Liver (tissue), 9 donors: ENCODE measurements around the gene RGS2. TPM values are rescaled to one million over a fixed set of nuclear protein-coding genes. Genes with fewer than 3 reads are reported as not detected.

Source experiments
- DNase-seq: peaks from one replicate; pipeline ENCODE4 v3.0.0-alpha.2; 2017; ENCODE audit warnings: low spot score
- H3K27ac ChIP-seq, 2 donors: one replicate each; pipeline ENCODE4 v1.7.0; 2013; ENCODE audit warnings: inconsistent platforms in 2 of 2, low read length in 2 of 2, control low read depth in 1 of 2, low read depth in 1 of 2, mild to moderate bottlenecking in 1 of 2
- H3K27me3 ChIP-seq, 4 donors: one replicate each; pipeline versions ENCODE4 v1.6.1 to v1.7.0; 2013; ENCODE audit warnings: low read length in 3 of 4, inconsistent platforms in 1 of 4, mild to moderate bottlenecking in 1 of 4, moderate library complexity in 1 of 4; ENCODE audit not compliant: control insufficient read depth in 4 of 4, insufficient read depth in 4 of 4
- H3K36me3 ChIP-seq, 4 donors: one replicate each; pipeline versions ENCODE4 v1.6.1 to v1.7.0; 2013; ENCODE audit warnings: low read length in 3 of 4, mild to moderate bottlenecking in 3 of 4, low read depth in 1 of 4, moderate library complexity in 1 of 4; ENCODE audit not compliant: control insufficient read depth in 4 of 4, insufficient read depth in 3 of 4
- H3K4me1 ChIP-seq, 4 donors: one replicate each; pipeline versions ENCODE4 v1.6.1 to v1.7.0; 2013; ENCODE audit warnings: low read length in 3 of 4, mild to moderate bottlenecking in 3 of 4, moderate library complexity in 1 of 4; ENCODE audit not compliant: control insufficient read depth in 4 of 4, insufficient read depth in 4 of 4
- H3K4me3 ChIP-seq, 3 donors: one replicate each; pipeline versions ENCODE4 v1.6.1 to v1.7.0; 2013; ENCODE audit warnings: low read length in 3 of 3, control low read depth in 1 of 3, low read depth in 1 of 3, mild to moderate bottlenecking in 1 of 3
- H3K9ac ChIP-seq, 2 donors: one replicate each; pipeline ENCODE4 v1.7.0; 2013; ENCODE audit warnings: low read length in 2 of 2, mild to moderate bottlenecking in 2 of 2, moderate library complexity in 2 of 2, control low read depth in 1 of 2, low read depth in 1 of 2
- H3K9me3 ChIP-seq, 4 donors: one replicate each; pipeline versions ENCODE4 v1.6.1 to v1.7.0; 2013; ENCODE audit warnings: low read length in 3 of 4; ENCODE audit not compliant: control insufficient read depth in 4 of 4
- EGR1 ChIP-seq, 2 donors: IDR thresholded peaks; 2 replicates each; pipeline ENCODE4 v1.6.1; 2016 to 2018; ENCODE audit warnings: antibody characterized with exemption in 2 of 2, low read depth in 2 of 2
- FOXA1 ChIP-seq: IDR thresholded peaks from 2 replicates; pipeline ENCODE4 v1.6.1; 2016; ENCODE audit warnings: antibody characterized with exemption
- FOXA2 ChIP-seq: IDR thresholded peaks from 2 replicates; pipeline ENCODE4 v1.6.1; 2016; ENCODE audit warnings: antibody characterized with exemption
- GABPA ChIP-seq, 2 donors: IDR thresholded peaks in 1 of 2; conservative IDR thresholded peaks in 1 of 2; 2 replicates each; pipeline ENCODE4 v1.6.1; 2016; ENCODE audit warnings: antibody characterized with exemption in 2 of 2, mild to moderate bottlenecking in 1 of 2, moderate library complexity in 1 of 2
- JUND ChIP-seq, 2 donors: IDR thresholded peaks; 2 replicates each; pipeline ENCODE4 v1.6.1; 2016; ENCODE audit warnings: antibody characterized with exemption in 2 of 2
- NR2F2 ChIP-seq: IDR thresholded peaks from 2 replicates; pipeline ENCODE4 v1.6.1; 2016; ENCODE audit warnings: antibody characterized with exemption
- RAD21 ChIP-seq, 2 donors: IDR thresholded peaks; 2 replicates each; pipeline ENCODE4 v1.6.1; 2016; ENCODE audit warnings: antibody characterized with exemption in 2 of 2, mild to moderate bottlenecking in 2 of 2
- RXRA ChIP-seq, 2 donors: IDR thresholded peaks; 2 replicates each; pipeline ENCODE4 v1.6.1; 2017 to 2018; ENCODE audit warnings: antibody characterized with exemption in 2 of 2, mild to moderate bottlenecking in 1 of 2
- TAF1 ChIP-seq: conservative IDR thresholded peaks from 2 replicates; pipeline ENCODE4 v1.6.1; 2016; ENCODE audit warnings: antibody characterized with exemption, mild to moderate bottlenecking
- YY1 ChIP-seq: IDR thresholded peaks from 2 replicates; pipeline ENCODE4 v1.6.1; 2016; ENCODE audit warnings: antibody characterized with exemption, mild to moderate bottlenecking
- WGBS: extraction: QIAGEN DNeasy Blood & Tissue Kit; methylation state at CpG from one replicate; pipeline ENCODE4 v1.1.7; 2013; 5-methylcytosine and 5-hydroxymethylcytosine counted together
- polyA plus RNA-seq, 2 donors: library from polyadenylated mRNA; stranded (reverse) in 1 of 2; unstranded in 1 of 2; fragments of 200-250 nt in 1 of 2; fragments of >200 nt in 1 of 2; fragmentation: Nextera tagmentation in 1 of 2; extraction: Ambion mirVana in 1 of 2; gene quantifications; one replicate each; pipeline versions ENCODE4 v1.2.1 to v1.2.3, GENCODE V29; 2013 to 2015
- total RNA-seq, 2 donors: library from RNA; depleted of rRNA; stranded (reverse); fragments of >200 nt; gene quantifications; one replicate each; pipeline ENCODE4 v1.2.3, GENCODE V29; 2014
- TF ChIP-seq, protein P1 (sequence below): IDR thresholded peaks from 2 replicates; pipeline ENCODE4 v1.6.1; 2016; ENCODE audit warnings: antibody characterized with exemption
- TF ChIP-seq, protein P2 (sequence below): IDR thresholded peaks from 2 replicates; pipeline ENCODE4 v1.6.1; 2016; ENCODE audit warnings: antibody characterized with exemption
- TF ChIP-seq, protein P3 (sequence below): fragments of 150-350 bp; IDR thresholded peaks from 2 replicates; pipeline ENCODE4 v1.5.1; 2017; ENCODE audit warnings: improper control_type of control experiment, low read depth, low read length; ENCODE audit not compliant: missing input control
- TF ChIP-seq, protein P4 (sequence below): IDR thresholded peaks from 2 replicates; pipeline ENCODE4 v1.6.1; 2016; ENCODE audit warnings: antibody characterized with exemption, mild to moderate bottlenecking
- donor health status: healthy.
- donor health status: healthy.
- donor health status: healthy.
- donor health status: healthy.
- donor health status: healthy.

RGS2 gene
- total and polyA plus RNA-seq, 4 donors = 2.6 to 10.0 (median 4.4) TPM

DNA sequence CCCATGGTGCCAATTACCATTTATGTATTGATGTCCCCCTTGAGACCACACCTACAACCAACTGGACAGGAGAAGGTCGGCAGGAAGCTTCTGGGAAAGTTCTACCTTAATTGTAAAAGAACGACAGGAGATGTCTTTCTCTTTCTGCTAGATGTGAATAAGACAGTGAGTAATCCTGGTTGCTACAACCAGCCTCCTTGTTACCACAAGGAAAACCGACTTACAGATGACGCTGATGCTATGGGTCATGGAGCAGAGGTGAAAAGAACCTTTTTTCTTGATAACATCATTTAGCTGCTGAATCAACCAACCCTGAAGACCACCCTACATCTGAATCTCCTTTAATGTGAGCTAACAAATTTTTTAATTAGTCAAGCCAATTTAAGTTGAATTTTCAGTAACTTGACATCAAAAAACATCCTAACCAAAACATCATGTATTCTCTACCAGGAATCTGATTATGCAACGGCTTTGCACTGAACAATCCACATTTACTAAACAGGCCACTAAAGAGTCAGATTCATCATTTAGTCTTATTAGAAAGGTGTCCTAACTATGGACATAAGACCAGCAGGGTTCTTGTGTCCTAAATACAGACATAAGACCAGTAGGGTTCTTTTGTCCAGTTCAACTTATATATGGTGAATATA lies 23.0 kb downstream of the RGS2 start:
- H3K36me3 ChIP-seq = no peaks in the 10 kb centered on the region
- 86% methylated on average over 5 of the region's 5 CpGs for WGBS
- DNase-seq = no peak
- no peak overlapping the region for H3K4me3 ChIP-seq
- TF ChIP-seq GABPA (IDR thresholded peaks at IDR 0.05 in 1 of 2, conservative IDR thresholded peaks at IDR 0.05 in 1 of 2) (no peak), FOXA2 (no peak), RAD21 (IDR thresholded peaks at IDR 0.05) (no peak), FOXA1 (no peak), TAF1 (no peak), NR2F2 (no peak), JUND (IDR thresholded peaks at IDR 0.05) (no peak), RXRA (IDR thresholded peaks at IDR 0.05) (no peak), EGR1 (IDR thresholded peaks at IDR 0.05; ENCODE audit: low read depth in 2 of 2) (no peak), YY1 (no peak)
- TF ChIP-seq, protein P1, sequence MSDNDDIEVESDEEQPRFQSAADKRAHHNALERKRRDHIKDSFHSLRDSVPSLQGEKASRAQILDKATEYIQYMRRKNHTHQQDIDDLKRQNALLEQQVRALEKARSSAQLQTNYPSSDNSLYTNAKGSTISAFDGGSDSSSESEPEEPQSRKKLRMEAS = no peak
- TF ChIP-seq, protein P2, sequence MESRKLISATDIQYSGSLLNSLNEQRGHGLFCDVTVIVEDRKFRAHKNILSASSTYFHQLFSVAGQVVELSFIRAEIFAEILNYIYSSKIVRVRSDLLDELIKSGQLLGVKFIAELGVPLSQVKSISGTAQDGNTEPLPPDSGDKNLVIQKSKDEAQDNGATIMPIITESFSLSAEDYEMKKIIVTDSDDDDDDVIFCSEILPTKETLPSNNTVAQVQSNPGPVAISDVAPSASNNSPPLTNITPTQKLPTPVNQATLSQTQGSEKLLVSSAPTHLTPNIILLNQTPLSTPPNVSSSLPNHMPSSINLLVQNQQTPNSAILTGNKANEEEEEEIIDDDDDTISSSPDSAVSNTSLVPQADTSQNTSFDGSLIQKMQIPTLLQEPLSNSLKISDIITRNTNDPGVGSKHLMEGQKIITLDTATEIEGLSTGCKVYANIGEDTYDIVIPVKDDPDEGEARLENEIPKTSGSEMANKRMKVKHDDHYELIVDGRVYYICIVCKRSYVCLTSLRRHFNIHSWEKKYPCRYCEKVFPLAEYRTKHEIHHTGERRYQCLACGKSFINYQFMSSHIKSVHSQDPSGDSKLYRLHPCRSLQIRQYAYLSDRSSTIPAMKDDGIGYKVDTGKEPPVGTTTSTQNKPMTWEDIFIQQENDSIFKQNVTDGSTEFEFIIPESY = no peak
- TF ChIP-seq, protein P3, sequence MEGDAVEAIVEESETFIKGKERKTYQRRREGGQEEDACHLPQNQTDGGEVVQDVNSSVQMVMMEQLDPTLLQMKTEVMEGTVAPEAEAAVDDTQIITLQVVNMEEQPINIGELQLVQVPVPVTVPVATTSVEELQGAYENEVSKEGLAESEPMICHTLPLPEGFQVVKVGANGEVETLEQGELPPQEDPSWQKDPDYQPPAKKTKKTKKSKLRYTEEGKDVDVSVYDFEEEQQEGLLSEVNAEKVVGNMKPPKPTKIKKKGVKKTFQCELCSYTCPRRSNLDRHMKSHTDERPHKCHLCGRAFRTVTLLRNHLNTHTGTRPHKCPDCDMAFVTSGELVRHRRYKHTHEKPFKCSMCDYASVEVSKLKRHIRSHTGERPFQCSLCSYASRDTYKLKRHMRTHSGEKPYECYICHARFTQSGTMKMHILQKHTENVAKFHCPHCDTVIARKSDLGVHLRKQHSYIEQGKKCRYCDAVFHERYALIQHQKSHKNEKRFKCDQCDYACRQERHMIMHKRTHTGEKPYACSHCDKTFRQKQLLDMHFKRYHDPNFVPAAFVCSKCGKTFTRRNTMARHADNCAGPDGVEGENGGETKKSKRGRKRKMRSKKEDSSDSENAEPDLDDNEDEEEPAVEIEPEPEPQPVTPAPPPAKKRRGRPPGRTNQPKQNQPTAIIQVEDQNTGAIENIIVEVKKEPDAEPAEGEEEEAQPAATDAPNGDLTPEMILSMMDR = no peak
- TF ChIP-seq, protein P4, sequence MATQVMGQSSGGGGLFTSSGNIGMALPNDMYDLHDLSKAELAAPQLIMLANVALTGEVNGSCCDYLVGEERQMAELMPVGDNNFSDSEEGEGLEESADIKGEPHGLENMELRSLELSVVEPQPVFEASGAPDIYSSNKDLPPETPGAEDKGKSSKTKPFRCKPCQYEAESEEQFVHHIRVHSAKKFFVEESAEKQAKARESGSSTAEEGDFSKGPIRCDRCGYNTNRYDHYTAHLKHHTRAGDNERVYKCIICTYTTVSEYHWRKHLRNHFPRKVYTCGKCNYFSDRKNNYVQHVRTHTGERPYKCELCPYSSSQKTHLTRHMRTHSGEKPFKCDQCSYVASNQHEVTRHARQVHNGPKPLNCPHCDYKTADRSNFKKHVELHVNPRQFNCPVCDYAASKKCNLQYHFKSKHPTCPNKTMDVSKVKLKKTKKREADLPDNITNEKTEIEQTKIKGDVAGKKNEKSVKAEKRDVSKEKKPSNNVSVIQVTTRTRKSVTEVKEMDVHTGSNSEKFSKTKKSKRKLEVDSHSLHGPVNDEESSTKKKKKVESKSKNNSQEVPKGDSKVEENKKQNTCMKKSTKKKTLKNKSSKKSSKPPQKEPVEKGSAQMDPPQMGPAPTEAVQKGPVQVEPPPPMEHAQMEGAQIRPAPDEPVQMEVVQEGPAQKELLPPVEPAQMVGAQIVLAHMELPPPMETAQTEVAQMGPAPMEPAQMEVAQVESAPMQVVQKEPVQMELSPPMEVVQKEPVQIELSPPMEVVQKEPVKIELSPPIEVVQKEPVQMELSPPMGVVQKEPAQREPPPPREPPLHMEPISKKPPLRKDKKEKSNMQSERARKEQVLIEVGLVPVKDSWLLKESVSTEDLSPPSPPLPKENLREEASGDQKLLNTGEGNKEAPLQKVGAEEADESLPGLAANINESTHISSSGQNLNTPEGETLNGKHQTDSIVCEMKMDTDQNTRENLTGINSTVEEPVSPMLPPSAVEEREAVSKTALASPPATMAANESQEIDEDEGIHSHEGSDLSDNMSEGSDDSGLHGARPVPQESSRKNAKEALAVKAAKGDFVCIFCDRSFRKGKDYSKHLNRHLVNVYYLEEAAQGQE = no peak
- H3K27me3 ChIP-seq = no peaks in the 10 kb centered on the region
- no peaks in the 10 kb centered on the region for H3K9me3 ChIP-seq
- H3K4me1 ChIP-seq = no peaks in the 10 kb centered on the region
- no peak overlapping the region for H3K9ac ChIP-seq
- H3K27ac ChIP-seq = no peak overlapping the region

DNA sequence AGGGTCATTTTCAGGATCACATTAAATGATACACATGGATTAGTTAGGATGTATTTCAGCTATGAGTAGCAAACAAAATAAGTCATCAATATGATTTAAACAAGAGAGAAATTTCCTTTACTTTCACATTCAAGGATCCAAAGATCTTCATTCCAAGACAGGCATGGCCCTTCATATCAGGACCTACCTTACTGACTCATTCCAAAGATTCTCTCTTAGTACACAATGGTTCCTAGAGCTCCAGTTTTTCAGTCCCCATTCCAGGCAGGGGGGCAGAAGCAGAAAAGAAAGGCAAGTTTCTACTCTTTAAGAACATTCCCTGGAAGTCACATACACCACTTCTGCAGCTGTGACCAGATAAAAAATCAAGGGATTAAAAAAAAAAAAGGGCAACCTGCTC lies 23.7 kb downstream of the RGS2 start:
- Histone ChIP-seq H3K4me3 (no peak overlapping the region), H3K4me1 (no peaks in the 10 kb centered on the region), H3K9me3 (no peaks in the 10 kb centered on the region), H3K36me3 (no peaks in the 10 kb centered on the region), H3K27me3 (no peaks in the 10 kb centered on the region), H3K9ac (no peak overlapping the region), H3K27ac (no peak overlapping the region)
- DNase-seq = no peak
- TF ChIP-seq FOXA1 (no peak), RAD21 (IDR thresholded peaks at IDR 0.05) (no peak)
- TF ChIP-seq, protein P1 = no peak
